GM23338 (cell line): ENCODE results near the gene UMODL1. TPM values are rescaled to one million over a fixed set of nuclear protein-coding genes. Genes with fewer than 3 reads are reported as not detected.

ENCODE experiments used
- ATAC-seq: fragments of 200-7000 bp; cut with Tn5 transposase; 3 replicates; pipeline ENCODE4 v1.9.1; 2020
- DNase-seq: peaks from one replicate; pipeline ENCODE4 v3.0.0-alpha.2; 2015; ENCODE audit warnings: low spot score
- H2AFZ ChIP-seq: fragments of 200-600 bp; sonication (generic); 2 replicates; pipeline ENCODE4 v1.8.0; 2016; ENCODE audit warnings: antibody characterized with exemption, mild to moderate bottlenecking, moderate library complexity
- H3F3A ChIP-seq: fragments of 200-600 bp; sonication (generic); replicated peaks from 2 replicates; pipeline ENCODE4 v1.8.0; 2017; ENCODE audit warnings: antibody characterized with exemption, mixed run types, low read depth
- H3K27ac ChIP-seq: fragments of 200-600 bp; sonication (generic); 2 replicates; pipeline ENCODE4 v1.6.1; 2016; ENCODE audit warnings: low read depth
- H3K27me3 ChIP-seq: fragments of 200-600 bp; sonication (generic); 2 replicates; pipeline ENCODE4 v1.8.0; 2016; ENCODE audit warnings: mild to moderate bottlenecking, mixed run types, moderate library complexity; ENCODE audit not compliant: insufficient read depth
- H3K36me3 ChIP-seq: fragments of 200-600 bp; sonication (generic); 2 replicates; pipeline ENCODE4 v1.8.0; 2016; ENCODE audit warnings: mild to moderate bottlenecking; ENCODE audit not compliant: insufficient read depth
- H3K4me1 ChIP-seq: fragments of 200-600 bp; sonication (generic); 2 replicates; pipeline ENCODE4 v1.8.0; 2016; ENCODE audit warnings: mild to moderate bottlenecking, moderate library complexity; ENCODE audit not compliant: insufficient read depth
- H3K4me2 ChIP-seq: fragments of 200-600 bp; sonication (generic); 2 replicates; pipeline ENCODE4 v1.7.1; 2017; ENCODE audit warnings: mixed run types
- H3K4me3 ChIP-seq: fragments of 200-600 bp; sonication (generic); 2 replicates; pipeline ENCODE4 v1.6.1; 2016; ENCODE audit warnings: mixed run types
- H3K79me2 ChIP-seq: fragments of 200-600 bp; sonication (generic); replicated peaks from 2 replicates; pipeline ENCODE4 v1.8.0; 2017; ENCODE audit warnings: mild to moderate bottlenecking; ENCODE audit not compliant: insufficient read depth
- H3K9me2 ChIP-seq: fragments of 200-600 bp; sonication (generic); 2 replicates; pipeline ENCODE4 v1.8.0; 2017; ENCODE audit not compliant: insufficient read depth
- H4K20me1 ChIP-seq: fragments of 200-600 bp; sonication (generic); replicated peaks from 2 replicates; pipeline ENCODE4 v1.8.0; 2017; ENCODE audit warnings: mild to moderate bottlenecking; ENCODE audit not compliant: insufficient read depth
- H3K27ac Mint-ChIP-seq: 2 replicates; pipeline ENCODE4 v1.8.0; 2020; ENCODE audit warnings: inconsistent platforms, mild to moderate bottlenecking, moderate library complexity, mixed read lengths
- H3K27me3 Mint-ChIP-seq: 3 replicates; pipeline ENCODE4 v1.8.0; 2022; ENCODE audit warnings: low read depth, mild to moderate bottlenecking, moderate library complexity, mixed read lengths, inconsistent platforms; ENCODE audit not compliant: insufficient read depth, poor library complexity
- H3K36me3 Mint-ChIP-seq: 3 replicates; pipeline ENCODE4 v1.8.0; 2021; ENCODE audit warnings: low read depth, mild to moderate bottlenecking, inconsistent platforms, moderate library complexity, mixed read lengths
- H3K4me1 Mint-ChIP-seq: 3 replicates; pipeline ENCODE4 v1.8.0; 2020; ENCODE audit warnings: mild to moderate bottlenecking, inconsistent platforms, mixed read lengths
- H3K4me3 Mint-ChIP-seq: 3 replicates; pipeline ENCODE4 v1.8.0; 2021; ENCODE audit warnings: moderate library complexity, mild to moderate bottlenecking, inconsistent platforms, mixed read lengths
- H3K9me3 Mint-ChIP-seq: 3 replicates; pipeline ENCODE4 v1.8.0; 2020; ENCODE audit warnings: moderate library complexity, mild to moderate bottlenecking, inconsistent platforms, mixed read lengths
- CREB1 ChIP-seq: fragments of 250-450 bp; sonication (Bioruptor Pico); IDR thresholded peaks from 2 replicates; pipeline ENCODE4 v1.5.0; 2020; ENCODE audit warnings: low read depth, mild to moderate bottlenecking, moderate library complexity
- ETS1 ChIP-seq: IDR thresholded peaks from 2 replicates; pipeline ENCODE4 v1.6.1; 2016; ENCODE audit warnings: antibody characterized with exemption
- EZH2 ChIP-seq: fragments of 200-600 bp; sonication (generic); IDR thresholded peaks from one replicate; pipeline ENCODE4 v1.8.0; 2017; ENCODE audit warnings: antibody characterized with exemption, mild to moderate bottlenecking, low read depth; ENCODE audit not compliant: unreplicated experiment
- EZH2phosphoT487 ChIP-seq: fragments of 200-600 bp; sonication (generic); IDR thresholded peaks from one replicate; pipeline ENCODE4 v1.8.1; 2018; ENCODE audit warnings: antibody characterized with exemption; ENCODE audit not compliant: unreplicated experiment
- JUNB ChIP-seq: IDR thresholded peaks from one replicate; pipeline ENCODE4 v1.6.1; 2016; ENCODE audit warnings: antibody characterized with exemption; ENCODE audit not compliant: unreplicated experiment
- NANOG ChIP-seq: IDR thresholded peaks from 2 replicates; pipeline ENCODE4 v1.6.1; 2016; ENCODE audit warnings: antibody characterized with exemption, borderline replicate concordance
- POLR2AphosphoS5 ChIP-seq: IDR thresholded peaks from 2 replicates; pipeline ENCODE4 v1.6.1; 2016; ENCODE audit warnings: antibody characterized with exemption, low read depth
- REST ChIP-seq: IDR thresholded peaks from one replicate; pipeline ENCODE4 v1.6.1; 2018; ENCODE audit warnings: antibody characterized with exemption; ENCODE audit not compliant: unreplicated experiment
- STAT1 ChIP-seq: IDR thresholded peaks from one replicate; pipeline ENCODE4 v1.6.1; 2016; ENCODE audit warnings: antibody characterized with exemption; ENCODE audit not compliant: unreplicated experiment
- polyA plus RNA-seq: library from polyadenylated mRNA; unstranded; fragments of >200 nt; fragmentation: Nextera tagmentation; extraction: Ambion mirVana; gene quantifications from 2 replicates; pipeline ENCODE4 v1.2.1, GENCODE V29; 2016
- total RNA-seq: library from RNA; depleted of rRNA; stranded (reverse); fragments of >200 nt; shearing (Covaris generic); gene quantifications from 2 replicates; pipeline ENCODE4 v1.2.3, GENCODE V29; 2014
- TF ChIP-seq, protein P1 (sequence below): fragments of 250-450 bp; sonication (Bioruptor Pico); IDR thresholded peaks from 2 replicates; pipeline ENCODE4 v1.5.0; 2020; ENCODE audit warnings: mild to moderate bottlenecking, moderate library complexity

The UMODL1 gene
- total and polyA plus RNA-seq, 2 experiments from 2014 or later: not detected

DNA sequence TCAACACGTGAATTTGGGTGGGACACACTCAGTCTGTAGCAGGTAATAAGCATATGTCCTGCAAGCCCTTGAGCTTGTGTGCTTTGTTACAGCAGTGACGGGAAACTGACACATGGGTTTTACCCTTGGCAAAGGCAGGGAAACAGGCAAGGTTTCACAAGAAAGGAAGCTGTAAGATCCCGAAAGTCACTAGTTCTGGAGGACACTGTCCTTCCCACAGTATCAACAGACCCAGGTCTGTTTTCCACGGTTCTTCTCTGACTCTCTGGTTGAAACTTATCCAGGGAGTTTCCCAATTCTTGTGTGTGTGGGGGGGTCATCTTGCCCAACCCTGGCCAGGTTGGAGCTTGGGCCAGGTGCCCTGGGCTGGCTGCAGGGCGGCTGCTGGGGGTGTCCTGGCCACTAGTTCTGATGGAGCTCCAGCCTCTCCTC, 31.6 kb upstream of the UMODL1 start:
- no peaks in the 10 kb centered on the region for H3K4me1 ChIP-seq
- Mint-ChIP-seq H3K9me3 (peaks cover 3% of the 10 kb centered on the region), H3K27ac (no peak overlapping the region), H3K4me1 (0 out of 3 replicates have a peak, but pooled peaks cover 2% of the 10 kb centered on the region), H3K4me3 (no peak overlapping the region), H3K36me3 (no peaks in the 10 kb centered on the region), H3K27me3 (peaks cover 19% of the 10 kb centered on the region)
- H3K4me2 ChIP-seq: no peak overlapping the region
- H3K4me3 ChIP-seq: no peak overlapping the region
- no peaks in the 10 kb centered on the region for H3K27me3 ChIP-seq
- no peak overlapping the region for H2AFZ ChIP-seq
- no peak for ATAC-seq
- H3K9me2 ChIP-seq: no peaks in the 10 kb centered on the region
- H3K79me2 ChIP-seq: no peaks in the 10 kb centered on the region
- no peak overlapping the region for H3K27ac ChIP-seq
- no peak for DNase-seq
- H3K36me3 ChIP-seq: no peaks in the 10 kb centered on the region
- no peaks in the 10 kb centered on the region for H4K20me1 ChIP-seq
- TF ChIP-seq CREB1 (CRISPR knock-in tag) (no peak), ETS1 (no peak)
- no peaks in the 10 kb centered on the region for H3F3A ChIP-seq

DNA sequence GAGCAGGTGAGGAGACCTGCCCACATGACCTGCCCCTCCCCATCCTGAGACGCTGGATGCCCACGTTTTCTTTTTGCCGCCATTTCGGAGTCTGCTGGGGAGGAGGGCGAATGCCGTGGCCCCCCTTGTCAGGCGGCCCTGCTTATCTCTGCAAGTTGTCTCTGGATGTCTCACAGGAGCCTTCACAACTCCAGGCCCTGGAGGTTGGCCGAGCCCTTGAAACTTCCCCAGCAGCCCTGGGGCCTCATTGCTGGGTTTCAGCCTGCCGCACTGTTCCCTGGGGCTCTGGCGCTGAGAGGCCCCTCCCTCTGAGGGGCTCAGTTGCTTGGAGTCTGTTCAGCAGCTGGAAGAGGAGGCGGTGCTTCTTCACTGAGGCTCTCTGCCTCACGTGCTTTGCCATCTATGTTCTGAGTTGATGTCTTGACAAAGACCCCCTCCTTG, 31.2 kb upstream of the UMODL1 start:
- Histone ChIP-seq H3K4me2 (no peak overlapping the region), H4K20me1 (no peaks in the 10 kb centered on the region), H3K4me3 (no peak overlapping the region), H3K4me1 (no peaks in the 10 kb centered on the region), H3K27ac (no peak overlapping the region), H3K79me2 (no peaks in the 10 kb centered on the region), H3K27me3 (no peaks in the 10 kb centered on the region), H3K9me2 (no peaks in the 10 kb centered on the region), H2AFZ (no peak overlapping the region), H3K36me3 (no peaks in the 10 kb centered on the region), H3F3A (no peaks in the 10 kb centered on the region)
- no peak overlapping the region for H3K4me3 Mint-ChIP-seq
- ATAC-seq (peak; percentile 47; the same call in 2 of the 3 replicates), DNase-seq (no peak)
- H3K27ac Mint-ChIP-seq: no peak overlapping the region
- peaks cover 18% of the 10 kb centered on the region for H3K27me3 Mint-ChIP-seq
- H3K9me3 Mint-ChIP-seq: peaks cover 3% of the 10 kb centered on the region
- H3K36me3 Mint-ChIP-seq: no peaks in the 10 kb centered on the region
- H3K4me1 Mint-ChIP-seq: 0 out of 3 replicates have a peak, but pooled peaks cover 2% of the 10 kb centered on the region
- TF ChIP-seq JUNB (no peak), POLR2AphosphoS5 (no peak), EZH2phosphoT487 (no peak), ETS1 (no peak), CREB1 (CRISPR knock-in tag) (no peak), EZH2 (no peak), NANOG (no peak), STAT1 (no peak), REST (no peak)
- TF ChIP-seq, protein P1, sequence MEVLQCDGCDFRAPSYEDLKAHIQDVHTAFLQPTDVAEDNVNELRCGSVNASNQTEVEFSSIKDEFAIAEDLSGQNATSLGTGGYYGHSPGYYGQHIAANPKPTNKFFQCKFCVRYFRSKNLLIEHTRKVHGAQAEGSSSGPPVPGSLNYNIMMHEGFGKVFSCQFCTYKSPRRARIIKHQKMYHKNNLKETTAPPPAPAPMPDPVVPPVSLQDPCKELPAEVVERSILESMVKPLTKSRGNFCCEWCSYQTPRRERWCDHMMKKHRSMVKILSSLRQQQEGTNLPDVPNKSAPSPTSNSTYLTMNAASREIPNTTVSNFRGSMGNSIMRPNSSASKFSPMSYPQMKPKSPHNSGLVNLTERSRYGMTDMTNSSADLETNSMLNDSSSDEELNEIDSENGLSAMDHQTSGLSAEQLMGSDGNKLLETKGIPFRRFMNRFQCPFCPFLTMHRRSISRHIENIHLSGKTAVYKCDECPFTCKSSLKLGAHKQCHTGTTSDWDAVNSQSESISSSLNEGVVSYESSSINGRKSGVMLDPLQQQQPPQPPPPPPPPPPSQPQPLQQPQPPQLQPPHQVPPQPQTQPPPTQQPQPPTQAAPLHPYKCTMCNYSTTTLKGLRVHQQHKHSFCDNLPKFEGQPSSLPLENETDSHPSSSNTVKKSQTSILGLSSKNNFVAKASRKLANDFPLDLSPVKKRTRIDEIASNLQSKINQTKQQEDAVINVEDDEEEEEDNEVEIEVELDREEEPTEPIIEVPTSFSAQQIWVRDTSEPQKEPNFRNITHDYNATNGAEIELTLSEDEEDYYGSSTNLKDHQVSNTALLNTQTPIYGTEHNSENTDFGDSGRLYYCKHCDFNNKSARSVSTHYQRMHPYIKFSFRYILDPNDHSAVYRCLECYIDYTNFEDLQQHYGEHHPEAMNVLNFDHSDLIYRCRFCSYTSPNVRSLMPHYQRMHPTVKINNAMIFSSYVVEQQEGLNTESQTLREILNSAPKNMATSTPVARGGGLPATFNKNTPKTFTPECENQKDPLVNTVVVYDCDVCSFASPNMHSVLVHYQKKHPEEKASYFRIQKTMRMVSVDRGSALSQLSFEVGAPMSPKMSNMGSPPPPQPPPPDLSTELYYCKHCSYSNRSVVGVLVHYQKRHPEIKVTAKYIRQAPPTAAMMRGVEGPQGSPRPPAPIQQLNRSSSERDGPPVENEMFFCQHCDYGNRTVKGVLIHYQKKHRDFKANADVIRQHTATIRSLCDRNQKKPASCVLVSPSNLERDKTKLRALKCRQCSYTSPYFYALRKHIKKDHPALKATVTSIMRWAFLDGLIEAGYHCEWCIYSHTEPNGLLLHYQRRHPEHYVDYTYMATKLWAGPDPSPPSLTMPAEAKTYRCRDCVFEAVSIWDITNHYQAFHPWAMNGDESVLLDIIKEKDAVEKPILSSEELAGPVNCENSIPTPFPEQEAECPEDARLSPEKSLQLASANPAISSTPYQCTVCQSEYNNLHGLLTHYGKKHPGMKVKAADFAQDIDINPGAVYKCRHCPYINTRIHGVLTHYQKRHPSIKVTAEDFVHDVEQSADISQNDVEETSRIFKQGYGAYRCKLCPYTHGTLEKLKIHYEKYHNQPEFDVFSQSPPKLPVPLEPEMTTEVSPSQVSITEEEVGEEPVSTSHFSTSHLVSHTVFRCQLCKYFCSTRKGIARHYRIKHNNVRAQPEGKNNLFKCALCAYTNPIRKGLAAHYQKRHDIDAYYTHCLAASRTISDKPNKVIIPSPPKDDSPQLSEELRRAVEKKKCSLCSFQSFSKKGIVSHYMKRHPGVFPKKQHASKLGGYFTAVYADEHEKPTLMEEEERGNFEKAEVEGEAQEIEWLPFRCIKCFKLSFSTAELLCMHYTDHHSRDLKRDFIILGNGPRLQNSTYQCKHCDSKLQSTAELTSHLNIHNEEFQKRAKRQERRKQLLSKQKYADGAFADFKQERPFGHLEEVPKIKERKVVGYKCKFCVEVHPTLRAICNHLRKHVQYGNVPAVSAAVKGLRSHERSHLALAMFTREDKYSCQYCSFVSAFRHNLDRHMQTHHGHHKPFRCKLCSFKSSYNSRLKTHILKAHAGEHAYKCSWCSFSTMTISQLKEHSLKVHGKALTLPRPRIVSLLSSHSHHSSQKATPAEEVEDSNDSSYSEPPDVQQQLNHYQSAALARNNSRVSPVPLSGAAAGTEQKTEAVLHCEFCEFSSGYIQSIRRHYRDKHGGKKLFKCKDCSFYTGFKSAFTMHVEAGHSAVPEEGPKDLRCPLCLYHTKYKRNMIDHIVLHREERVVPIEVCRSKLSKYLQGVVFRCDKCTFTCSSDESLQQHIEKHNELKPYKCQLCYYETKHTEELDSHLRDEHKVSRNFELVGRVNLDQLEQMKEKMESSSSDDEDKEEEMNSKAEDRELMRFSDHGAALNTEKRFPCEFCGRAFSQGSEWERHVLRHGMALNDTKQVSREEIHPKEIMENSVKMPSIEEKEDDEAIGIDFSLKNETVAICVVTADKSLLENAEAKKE: no peak
